GM21723 (cell line): ENCODE data around the gene SIL1.

Experiments
- ATAC-seq: cut with Tn5 transposase; IDR thresholded peaks from one replicate; pipeline ENCODE4 v1.9.1; 2021; ENCODE audit warnings: mild to moderate bottlenecking, moderate library complexity; ENCODE audit not compliant: unreplicated experiment

SIL1 gene

GRCh38 chr5:138964647-138965201 is 233.4 kb downstream of the SIL1 start:
- no peak for ATAC-seq

- ATAC-seq: no peak
These were observed 234.3 kb downstream of the SIL1 start for GRCh38 chr5:138963763-138964371.

- no peak for ATAC-seq
These were observed 235.4 kb downstream of the SIL1 start for GRCh38 chr5:138962614-138963370.

GRCh38 chr5:138961729-138962128 is 236.4 kb downstream of the SIL1 start:
- ATAC-seq: no peak

- no peak for ATAC-seq
These were observed 236.9 kb downstream of the SIL1 start for GRCh38 chr5:138961221-138961620.

- no peak for ATAC-seq
These were observed 237.9 kb downstream of the SIL1 start for GRCh38 chr5:138960145-138960692.

- no peak for ATAC-seq
These were observed 241.4 kb downstream of the SIL1 start for GRCh38 chr5:138956801-138957200.

- no peak for ATAC-seq
These were observed 242.4 kb downstream of the SIL1 start for GRCh38 chr5:138955671-138956295.

- no peak for ATAC-seq
These were observed 243.0 kb downstream of the SIL1 start for GRCh38 chr5:138955013-138955660.

- ATAC-seq: no peak
These were observed 243.7 kb downstream of the SIL1 start for GRCh38 chr5:138954257-138955012.

GRCh38 chr5:138953387-138954256 is 244.5 kb downstream of the SIL1 start:
- ATAC-seq: no peak

GRCh38 chr5:138952962-138953361 is 245.2 kb downstream of the SIL1 start:
- ATAC-seq: no peak

GRCh38 chr5:138951986-138952735 is 246.0 kb downstream of the SIL1 start:
- ATAC-seq: no peak

GRCh38 chr5:138951091-138951985 is 246.8 kb downstream of the SIL1 start:
- no peak for ATAC-seq

- ATAC-seq: no peak
These were observed 247.6 kb downstream of the SIL1 start for GRCh38 chr5:138950421-138951031.

GRCh38 chr5:138949988-138950387 is 248.2 kb downstream of the SIL1 start:
- ATAC-seq: no peak

- ATAC-seq: no peak
These were observed 249.0 kb downstream of the SIL1 start for GRCh38 chr5:138949223-138949574.
